ENCODE results near the gene ZP3. TPM values are rescaled to one million over a fixed set of nuclear protein-coding genes. Genes with fewer than 3 reads are reported as not detected.
"Not testable (repeated sequence)": the region's sequence is repeated elsewhere in the genome, so short reads cannot be mapped to it uniquely, and the experiment has no call there.

Gene ZP3
- total RNA-seq (1 to 10 TPM in 1 of 2 donors, under 1 TPM in 1; 0.59 to 2.3 TPM), polyA plus RNA-seq (ENCODE audit: insufficient read length in 2 of 2) (1 to 10 TPM; 1.1 to 1.5 TPM)
- long read RNA-seq, donor 1: 0 reads
- long read RNA-seq, donor 2: 0 reads
- long read RNA-seq, donor 3: 0 reads
- long read RNA-seq, donor 4, partial matches to known transcripts: 0 of 1 reads
- long read RNA-seq, donor 4, other reads (novel, unspliced or antisense): 0 of 1 reads

- 86% methylated on average over 8 of the region's 10 CpGs for WGBS (ENCODE audit: insufficient coverage)
Measured at GRCh38 chr7:76424413-76425111, at the start of gene ZP3. TSS of gene ZP3 (plus strand) at chr7:76424950. CDS start at chr7:76424965, 15 bp downstream.

DNA sequence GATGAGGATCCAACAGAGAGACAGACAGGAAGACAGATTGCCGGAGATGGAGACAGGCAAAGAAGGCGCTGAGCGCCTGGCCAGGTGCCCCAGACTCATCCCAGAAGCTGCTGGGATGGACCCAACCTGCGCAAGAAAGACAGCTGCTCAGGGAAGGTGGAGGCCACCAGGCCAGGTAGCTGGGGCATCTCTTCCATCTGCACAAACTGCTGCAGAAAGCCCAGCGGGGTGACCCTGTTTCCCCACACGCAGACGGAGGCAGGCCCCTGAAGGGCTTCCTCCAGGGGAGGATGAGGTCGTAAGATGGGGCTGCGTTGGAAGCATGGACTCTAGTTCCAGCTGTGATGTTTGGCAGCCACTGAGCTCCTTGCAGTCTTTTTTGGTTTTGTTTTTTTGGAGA, 49.5 kb upstream of the ZP3 start:
- H3K27me3 ChIP-seq (ENCODE audit: control insufficient read depth, insufficient read depth, low read length): no peaks in the 10 kb centered on the region
- H3K9me3 ChIP-seq (ENCODE audit: control insufficient read depth, insufficient read depth, low read length): no peaks in the 10 kb centered on the region
- no peaks in the 10 kb centered on the region for H3K36me3 ChIP-seq (ENCODE audit: control insufficient read depth, insufficient read depth, low read length)
- peaks cover 12% of the 10 kb centered on the region for H3K4me1 ChIP-seq (ENCODE audit: control insufficient read depth, insufficient read depth, low read length)
- WGBS (ENCODE audit: insufficient coverage): 77% methylated on average over 9 of the region's 9 CpGs
- no peak overlapping the region for H3K4me3 ChIP-seq (ENCODE audit: low read depth, low read length)
- no peak for DNase-seq (ENCODE audit: low read depth in 4 of 6, low spot score in 6 of 6)
- no peak overlapping the region for H3K27ac ChIP-seq (ENCODE audit: low read depth, low read length)

More at GRCh38 chr7:76424413-76425111, at the start of gene ZP3:
- Histone ChIP-seq H3K4me3 (ENCODE audit: low read depth, low read length) (no peak within 1 kb of the TSS), H3K9me3 (ENCODE audit: control insufficient read depth, insufficient read depth, low read length) (no peaks in the 10 kb centered on the region), H3K36me3 (ENCODE audit: control insufficient read depth, insufficient read depth, low read length) (no peaks in the 10 kb centered on the region), H3K4me1 (ENCODE audit: control insufficient read depth, insufficient read depth, low read length) (no peaks in the 10 kb centered on the region), H3K27me3 (ENCODE audit: control insufficient read depth, insufficient read depth, low read length) (peaks cover 2% of the 10 kb centered on the region), H3K27ac (ENCODE audit: low read depth, low read length) (no peak within 1 kb of the TSS)
- DNase-seq (ENCODE audit: low read depth in 4 of 6, low spot score in 6 of 6): no peak

DNA sequence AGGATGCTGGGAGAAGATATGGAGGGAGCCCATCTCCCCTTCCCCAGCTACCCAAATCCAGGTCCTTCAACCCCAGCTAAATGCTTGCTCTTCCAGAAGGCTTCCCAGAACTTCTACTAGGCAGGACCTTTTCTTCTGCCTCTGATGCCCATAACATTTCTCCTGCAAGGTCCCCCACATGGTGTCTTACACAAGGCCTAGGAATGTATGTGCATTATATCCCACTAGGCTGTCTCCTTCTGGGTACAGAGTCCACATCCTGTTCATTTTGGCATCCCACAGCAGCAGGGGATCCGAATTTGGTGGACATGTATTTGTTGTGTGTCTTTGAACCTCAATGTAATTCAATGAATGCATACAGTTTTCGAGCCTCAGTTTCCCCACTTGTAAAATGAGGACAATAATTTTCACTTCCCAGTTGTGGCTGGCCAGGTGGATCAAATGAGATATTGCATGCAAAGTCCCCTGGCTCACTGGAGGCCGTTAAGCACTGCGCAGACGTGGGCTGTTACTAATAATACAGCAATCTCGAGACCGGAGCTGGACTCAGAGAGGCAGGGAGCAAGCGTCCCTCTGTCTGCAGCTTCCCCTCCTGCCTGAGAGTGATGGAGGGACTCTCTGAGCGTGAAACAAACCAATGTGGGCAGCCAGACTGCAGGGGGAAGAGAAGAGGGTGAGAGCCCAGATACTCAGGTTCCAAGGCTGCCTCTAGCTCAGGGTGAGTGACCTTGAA, 47.4 kb upstream of the ZP3 start:
- Histone ChIP-seq H3K4me3 (ENCODE audit: low read depth, low read length) (no peak overlapping the region), H3K27ac (ENCODE audit: low read depth, low read length) (no peak overlapping the region), H3K4me1 (ENCODE audit: control insufficient read depth, insufficient read depth, low read length) (peaks cover 18% of the 10 kb centered on the region), H3K27me3 (ENCODE audit: control insufficient read depth, insufficient read depth, low read length) (no peaks in the 10 kb centered on the region), H3K9me3 (ENCODE audit: control insufficient read depth, insufficient read depth, low read length) (no peaks in the 10 kb centered on the region), H3K36me3 (ENCODE audit: control insufficient read depth, insufficient read depth, low read length) (no peaks in the 10 kb centered on the region)
- WGBS (ENCODE audit: insufficient coverage): 58% methylated on average over 4 of the region's 9 CpGs
- peak in 1 of 6 donors; percentile 49 for DNase-seq (ENCODE audit: low read depth in 4 of 6, low spot score in 6 of 6)

- no peak for DNase-seq (ENCODE audit: low read depth in 4 of 6, low spot score in 6 of 6)
- no peaks in the 10 kb centered on the region for H3K27me3 ChIP-seq (ENCODE audit: control insufficient read depth, insufficient read depth, low read length)
- H3K4me3 ChIP-seq (ENCODE audit: low read depth, low read length): no peak overlapping the region
- no peaks in the 10 kb centered on the region for H3K36me3 ChIP-seq (ENCODE audit: control insufficient read depth, insufficient read depth, low read length)
- H3K27ac ChIP-seq (ENCODE audit: low read depth, low read length): peak overlapping the region; percentile 90
- H3K9me3 ChIP-seq (ENCODE audit: control insufficient read depth, insufficient read depth, low read length): no peaks in the 10 kb centered on the region
- WGBS (ENCODE audit: insufficient coverage): 88% methylated on average over 2 of the region's 7 CpGs
- H3K4me1 ChIP-seq (ENCODE audit: control insufficient read depth, insufficient read depth, low read length): peaks cover 18% of the 10 kb centered on the region
Measured at GRCh38 chr7:76380623-76380966, 44.2 kb upstream of the ZP3 start.

DNA sequence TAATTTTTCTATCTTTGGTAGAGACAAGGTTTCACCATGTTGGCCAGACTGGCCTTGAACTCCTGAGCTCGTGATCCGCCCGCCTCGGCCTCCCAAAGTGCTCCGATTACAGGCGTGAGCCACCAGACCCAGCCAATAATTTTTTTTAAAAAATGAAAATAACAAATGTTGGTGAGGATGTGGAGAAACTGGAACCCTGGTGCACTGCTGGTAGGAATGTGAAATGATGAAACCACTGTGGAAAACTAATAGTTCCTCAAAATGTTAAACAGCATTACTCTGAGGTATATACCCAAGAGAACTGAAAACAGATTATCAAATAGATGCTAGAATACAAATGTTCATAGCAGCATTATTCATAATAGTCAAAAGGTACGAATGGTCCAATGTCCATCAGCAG, 42.9 kb upstream of the ZP3 start:
- Histone ChIP-seq H3K4me1 (ENCODE audit: control insufficient read depth, insufficient read depth, low read length) (peaks cover 18% of the 10 kb centered on the region), H3K4me3 (ENCODE audit: low read depth, low read length) (no peak overlapping the region), H3K27ac (ENCODE audit: low read depth, low read length) (no peak overlapping the region), H3K36me3 (ENCODE audit: control insufficient read depth, insufficient read depth, low read length) (no peaks in the 10 kb centered on the region), H3K9me3 (ENCODE audit: control insufficient read depth, insufficient read depth, low read length) (no peaks in the 10 kb centered on the region), H3K27me3 (ENCODE audit: control insufficient read depth, insufficient read depth, low read length) (no peaks in the 10 kb centered on the region)
- DNase-seq (ENCODE audit: low read depth in 4 of 6, low spot score in 6 of 6): no peak
- no CpG with 5 or more reads among the region's 7 CpGs for WGBS (ENCODE audit: insufficient coverage)

GRCh38 chr7:76383089-76383944, 41.4 kb upstream of the ZP3 start:
- 51% methylated on average over 9 of the region's 13 CpGs for WGBS (ENCODE audit: insufficient coverage)
- no peaks in the 10 kb centered on the region for H3K9me3 ChIP-seq (ENCODE audit: control insufficient read depth, insufficient read depth, low read length)
- DNase-seq (ENCODE audit: low read depth in 4 of 6, low spot score in 6 of 6): no peak

GRCh38 chr7:76386691-76387260, 38.0 kb upstream of the ZP3 start:
- Histone ChIP-seq H3K27ac (ENCODE audit: low read depth, low read length) (no peak overlapping the region), H3K4me3 (ENCODE audit: low read depth, low read length) (no peak overlapping the region), H3K4me1 (ENCODE audit: control insufficient read depth, insufficient read depth, low read length) (peaks cover 11% of the 10 kb centered on the region), H3K36me3 (ENCODE audit: control insufficient read depth, insufficient read depth, low read length) (peaks cover 4% of the 10 kb centered on the region), H3K9me3 (ENCODE audit: control insufficient read depth, insufficient read depth, low read length) (no peaks in the 10 kb centered on the region), H3K27me3 (ENCODE audit: control insufficient read depth, insufficient read depth, low read length) (no peaks in the 10 kb centered on the region)
- 88% methylated on average over 8 of the region's 11 CpGs for WGBS (ENCODE audit: insufficient coverage)
- DNase-seq (ENCODE audit: low read depth in 4 of 6, low spot score in 6 of 6): no peak

More at GRCh38 chr7:76383089-76383944, 41.4 kb upstream of the ZP3 start:
- H3K4me3 ChIP-seq (ENCODE audit: low read depth, low read length): no peak overlapping the region
- no peaks in the 10 kb centered on the region for H3K36me3 ChIP-seq (ENCODE audit: control insufficient read depth, insufficient read depth, low read length)
- no peaks in the 10 kb centered on the region for H3K27me3 ChIP-seq (ENCODE audit: control insufficient read depth, insufficient read depth, low read length)
- peaks cover 18% of the 10 kb centered on the region for H3K4me1 ChIP-seq (ENCODE audit: control insufficient read depth, insufficient read depth, low read length)
- no peak overlapping the region for H3K27ac ChIP-seq (ENCODE audit: low read depth, low read length)

DNA sequence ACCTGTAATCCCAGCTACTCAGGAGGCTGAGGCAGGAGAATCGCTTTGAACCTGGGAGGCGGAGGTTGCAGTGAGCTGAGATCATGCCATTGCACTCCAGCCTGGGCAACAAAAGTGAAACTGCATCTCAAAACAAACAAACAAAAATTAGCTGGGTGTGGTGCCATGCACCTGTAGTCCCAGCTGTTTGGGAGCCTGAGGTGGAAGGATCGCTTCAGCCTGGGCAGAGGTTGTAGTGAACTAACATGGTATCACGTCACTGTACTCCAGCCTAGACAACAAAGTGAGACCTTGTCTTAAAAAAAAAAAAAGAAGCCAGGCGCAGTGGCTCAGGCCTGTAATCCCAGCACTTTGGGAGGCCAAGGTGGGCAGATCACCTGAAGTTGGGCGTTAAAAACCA, 37.0 kb upstream of the ZP3 start:
- H3K27me3 ChIP-seq (ENCODE audit: control insufficient read depth, insufficient read depth, low read length); DNase-seq (ENCODE audit: low read depth in 4 of 6, low spot score in 6 of 6); H3K36me3 ChIP-seq (ENCODE audit: control insufficient read depth, insufficient read depth, low read length); H3K4me3 ChIP-seq (ENCODE audit: low read depth, low read length); H3K27ac ChIP-seq (ENCODE audit: low read depth, low read length); H3K9me3 ChIP-seq (ENCODE audit: control insufficient read depth, insufficient read depth, low read length): not testable (repeated sequence)
- WGBS (ENCODE audit: insufficient coverage): 95% methylated on average over 6 of the region's 6 CpGs
- H3K4me1 ChIP-seq (ENCODE audit: control insufficient read depth, insufficient read depth, low read length): peaks cover 15% of the 10 kb centered on the region

- DNase-seq (ENCODE audit: low read depth in 4 of 6, low spot score in 6 of 6): no peak
- Histone ChIP-seq H3K4me3 (ENCODE audit: low read depth, low read length) (no peak overlapping the region), H3K9me3 (ENCODE audit: control insufficient read depth, insufficient read depth, low read length) (no peaks in the 10 kb centered on the region), H3K27ac (ENCODE audit: low read depth, low read length) (no peak overlapping the region), H3K36me3 (ENCODE audit: control insufficient read depth, insufficient read depth, low read length) (peaks cover 4% of the 10 kb centered on the region), H3K4me1 (ENCODE audit: control insufficient read depth, insufficient read depth, low read length) (peaks cover 25% of the 10 kb centered on the region), H3K27me3 (ENCODE audit: control insufficient read depth, insufficient read depth, low read length) (no peaks in the 10 kb centered on the region)
- 91% methylated on average over 13 of the region's 13 CpGs for WGBS (ENCODE audit: insufficient coverage)
Measured at GRCh38 chr7:76390092-76390491, 34.7 kb upstream of the ZP3 start.

Data from spinal cord (tissue), 10 donors.